Stimulated activated CD4-positive, alpha-beta T cell treated with anti-CD3 and anti-CD28 coated beads, Interleukin-2, amount 100 ng/mL, for 48 hours (primary cell): ENCODE data around the gene AP2S1.
A peak's percentile ranks its signal among the peaks of the same experiment; 100 is the strongest.
"Not testable (repeated sequence)": the region's sequence is repeated elsewhere in the genome, so short reads cannot be mapped to it uniquely, and the experiment has no call there.

Source experiments
- DNase-seq, 2 donors: peaks; one replicate each; pipeline ENCODE4 v3.0.0-alpha.2; 2020

AP2S1 gene

GRCh38 chr19:46839752-46840497, 10.7 kb downstream of the AP2S1 start:
- no peak for DNase-seq

GRCh38 chr19:46838160-46838559, 12.5 kb downstream of the AP2S1 start:
- no peak for DNase-seq

GRCh38 chr19:46834984-46835383, 15.7 kb downstream of the AP2S1 start:
- DNase-seq: no peak

- DNase-seq: no peak
Measured at GRCh38 chr19:46834121-46834520, 16.5 kb downstream of the AP2S1 start.

GRCh38 chr19:46830864-46831263, 19.8 kb downstream of the AP2S1 start:
- DNase-seq: no peak

- DNase-seq: peak; percentile 48 to 49
Measured at GRCh38 chr19:46828484-46828883, 22.2 kb downstream of the AP2S1 start.

- no peak for DNase-seq
Measured at GRCh38 chr19:46825731-46826055, 25.0 kb downstream of the AP2S1 start.

GRCh38 chr19:46824890-46825730, 25.5 kb downstream of the AP2S1 start:
- DNase-seq: no peak

GRCh38 chr19:46823049-46823448, 27.6 kb downstream of the AP2S1 start:
- no peak for DNase-seq

GRCh38 chr19:46822410-46822787, 28.2 kb downstream of the AP2S1 start:
- DNase-seq: not testable (repeated sequence)

GRCh38 chr19:46821512-46822409, 28.9 kb downstream of the AP2S1 start:
- DNase-seq: peak; percentile 29 to 32

GRCh38 chr19:46818812-46819211, 31.8 kb downstream of the AP2S1 start:
- peak in 1 of 2 donors; percentile 5 for DNase-seq

- DNase-seq: no peak
Measured at GRCh38 chr19:46815833-46816627, 34.6 kb downstream of the AP2S1 start.

GRCh38 chr19:46813839-46814358, 36.7 kb downstream of the AP2S1 start:
- DNase-seq: no peak

- DNase-seq: no peak
Measured at GRCh38 chr19:46812977-46813838, 37.4 kb downstream of the AP2S1 start.

- DNase-seq: no peak
Measured at GRCh38 chr19:46809534-46810272, 40.9 kb downstream of the AP2S1 start.

- no peak for DNase-seq
Measured at GRCh38 chr19:46806656-46807055, 44.0 kb downstream of the AP2S1 start.

- not testable (repeated sequence) for DNase-seq
Measured at GRCh38 chr19:46804432-46804831, 46.2 kb downstream of the AP2S1 start.

GRCh38 chr19:46803555-46803954, 47.1 kb downstream of the AP2S1 start:
- DNase-seq: no peak

- no peak for DNase-seq
Measured at GRCh38 chr19:46802152-46802551, 48.5 kb downstream of the AP2S1 start.
